Caco-2 (cell line): Measurements from ENCODE around the gene TEX35. TPM values are rescaled to one million over a fixed set of nuclear protein-coding genes. Genes with fewer than 3 reads are reported as not detected.
"Not testable (repeated sequence)": the region's sequence is repeated elsewhere in the genome, so short reads cannot be mapped to it uniquely, and the experiment has no call there.

Experiments
- BruUV-seq: library from RNA; stranded (reverse); fragments of 400-500 nt; replicated peaks from 2 replicates; lab custom pipeline; 2021; lab: Mats Ljungman, UMichigan
- CTCF ChIA-PET: fragments of 300-600 bp; sonication (Branson Sonifier 250); formaldehyde crosslinking; loops from one replicate; lab custom pipeline; 2022; ENCODE audit warnings: antibody characterized with exemption; lab: Charles Lee
- POLR2A ChIA-PET: fragments of 300-600 bp; sonication (Branson Sonifier 250); formaldehyde crosslinking; loops from one replicate; lab custom pipeline; 2022; ENCODE audit warnings: antibody characterized with exemption; lab: Charles Lee
- DNase-seq, 2 experiments: peaks; one replicate each; pipeline versions ENCODE4 v3.0.0 to v3.0.0-alpha.2; 2020 to 2022
- H3K27me3 ChIP-seq: replicated peaks from 2 replicates; pipeline ENCODE4 v1.6.0; 2011; ENCODE audit warnings: low read length; ENCODE audit not compliant: control insufficient read depth, insufficient read depth
- H3K36me3 ChIP-seq: 2 replicates; pipeline ENCODE4 v1.5.1; 2011; ENCODE audit warnings: low read length; ENCODE audit not compliant: control insufficient read depth, insufficient read depth
- H3K4me1 ChIP-seq: fragments of 250-450 bp; sonication (Bioruptor Pico); 2 replicates; pipeline ENCODE4 v1.5.1; 2020; ENCODE audit warnings: mild to moderate bottlenecking
- H3K4me3 ChIP-seq: 2 replicates; pipeline ENCODE4 v1.5.1; 2011; ENCODE audit warnings: low read depth, mild to moderate bottlenecking, control low read depth, low read length
- H3K9me3 ChIP-seq: fragments of 250-450 bp; sonication (Bioruptor Pico); 2 replicates; pipeline ENCODE4 v1.5.1; 2020; ENCODE audit warnings: mild to moderate bottlenecking, moderate library complexity
- H3K27ac Mint-ChIP-seq: one replicate; pipeline ENCODE4 v1.8.0; 2022; ENCODE audit warnings: mixed read lengths; ENCODE audit not compliant: unreplicated experiment
- H3K27me3 Mint-ChIP-seq: one replicate; pipeline ENCODE4 v1.8.0; 2022; ENCODE audit warnings: mixed read lengths; ENCODE audit not compliant: insufficient read depth, unreplicated experiment
- H3K36me3 Mint-ChIP-seq: one replicate; pipeline ENCODE4 v1.8.0; 2022; ENCODE audit warnings: mild to moderate bottlenecking, mixed read lengths; ENCODE audit not compliant: insufficient read depth, unreplicated experiment
- H3K4me1 Mint-ChIP-seq: one replicate; pipeline ENCODE4 v1.8.0; 2022; ENCODE audit warnings: low read depth, mixed read lengths; ENCODE audit not compliant: unreplicated experiment
- H3K4me3 Mint-ChIP-seq: one replicate; pipeline ENCODE4 v1.8.0; 2022; ENCODE audit warnings: mild to moderate bottlenecking, moderate library complexity, mixed read lengths; ENCODE audit not compliant: unreplicated experiment
- H3K9me3 Mint-ChIP-seq: one replicate; pipeline ENCODE4 v1.8.0; 2022; ENCODE audit warnings: mixed read lengths; ENCODE audit not compliant: unreplicated experiment
- CTCF ChIP-seq, 2 experiments: fragments of 200-600 bp in 1 of 2; IDR thresholded peaks; 1 replicate in 1 of 2; 2 replicates in 1 of 2; pipeline versions ENCODE4 v1.5.1 to v1.8.0; 2011 to 2022; ENCODE audit warnings: antibody characterized with exemption in 1 of 2, control low read depth in 1 of 2, inconsistent platforms in 1 of 2, low read depth in 1 of 2, low read length in 1 of 2, mild to moderate bottlenecking in 1 of 2, moderate library complexity in 1 of 2; ENCODE audit not compliant: insufficient read depth in 1 of 2, severe bottlenecking in 1 of 2, unreplicated experiment in 1 of 2
- intact Hi-C: fragments of 100-400 bp; cut with micrococcal nuclease; formaldehyde crosslinking; loops from one replicate; pipeline ENCODE4 v1.10.0; 2022; ENCODE audit not compliant: unreplicated experiment
- total RNA-seq: library from RNA; stranded (reverse); gene quantifications from 2 replicates; pipeline ENCODE4 v1.2.3, GENCODE V29; 2022

TEX35 gene
- total RNA-seq, 1 experiment from 2014 or later, result not detected

DNA sequence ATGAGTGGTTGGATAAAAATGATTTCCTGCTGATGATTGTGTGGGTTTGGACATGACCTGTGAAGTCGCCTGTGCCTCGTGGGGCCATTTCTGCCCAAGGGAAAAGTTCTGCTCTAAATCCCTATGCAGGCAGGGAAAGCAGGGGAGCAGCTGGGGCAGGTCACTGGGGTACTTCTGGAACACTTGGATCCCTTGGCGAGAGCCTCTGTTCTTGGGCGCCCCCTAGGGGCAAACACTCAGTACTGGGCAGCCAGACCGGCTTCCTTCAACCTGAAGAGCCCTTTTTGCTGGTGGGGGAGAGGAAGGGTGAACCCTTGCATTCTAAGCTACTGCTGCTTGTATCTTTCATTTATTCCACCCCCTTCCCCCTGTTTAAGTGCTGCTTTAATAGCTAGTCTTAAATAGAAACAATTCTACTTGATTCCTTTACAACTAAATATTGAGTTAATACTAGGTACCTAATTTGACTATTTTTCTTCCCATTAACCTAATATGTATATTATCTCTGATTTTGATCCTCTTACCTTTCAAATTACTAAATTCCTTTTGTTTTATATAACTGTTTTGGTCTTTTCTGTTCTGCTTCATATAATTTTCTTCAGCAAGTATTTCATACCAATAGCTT lies 11.1 kb upstream of the TEX35 start:
- intact Hi-C loops, result loop anchor here (2.0 to 10.0 kb wide), 4 partner anchors 31 to 547 kb away; no protein-coding TSS in a partner anchor
- ChIA-PET CTCF (interaction anchor here (0.6 to 3.1 kb wide), 7 partner anchors 25 to 449 kb away, joined by 3 to 20 read pairs (median 3); no protein-coding TSS in a partner anchor), POLR2A (interaction anchor here (0.6 kb wide), 1 partner anchor 10 kb away, joined by 3 read pairs; no protein-coding TSS in a partner anchor)
- Mint-ChIP-seq H3K9me3 (no peaks in the 10 kb centered on the region), H3K27me3 (no peaks in the 10 kb centered on the region), H3K27ac (no peak overlapping the region), H3K36me3 (no peaks in the 10 kb centered on the region), H3K4me3 (no peak overlapping the region), H3K4me1 (peaks cover 9% of the 10 kb centered on the region)
- Histone ChIP-seq H3K36me3 (no peaks in the 10 kb centered on the region), H3K4me1 (peaks cover 8% of the 10 kb centered on the region), H3K9me3 (no peaks in the 10 kb centered on the region), H3K4me3 (no peak overlapping the region), H3K27me3 (no peaks in the 10 kb centered on the region)
- no TSS peak for BruUV-seq
- TF ChIP-seq CTCF (IDR thresholded peaks at IDR 0.05; ENCODE audit: insufficient read depth in 1 of 2, low read depth in 1 of 2, low read length in 1 of 2, severe bottlenecking in 1 of 2, unreplicated experiment in 1 of 2), result peak; percentile 88 to 95
- DNase-seq, result peak; percentile 75 to 86

DNA sequence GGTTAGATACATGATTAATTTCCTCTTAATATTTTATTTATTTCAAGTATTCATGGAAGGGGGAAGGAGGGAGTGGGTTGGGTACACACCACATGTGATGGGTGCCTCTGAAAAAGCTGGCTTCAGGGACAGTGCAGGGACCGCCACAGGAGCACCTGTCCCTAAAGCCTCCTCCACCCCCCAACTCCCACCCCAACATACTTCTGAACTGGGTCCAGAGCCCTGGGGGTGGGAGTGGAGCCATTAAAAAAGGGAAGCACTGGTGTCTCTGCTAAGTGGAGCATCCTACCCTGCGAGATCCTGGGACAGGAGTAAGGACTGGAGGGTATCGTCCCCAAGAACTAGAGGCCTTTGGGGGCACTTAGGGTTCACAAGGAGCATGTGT lies 10.6 kb upstream of the TEX35 start:
- H3K4me3 Mint-ChIP-seq, result no peak overlapping the region
- no peak for TF ChIP-seq CTCF (IDR thresholded peaks at IDR 0.05; ENCODE audit: insufficient read depth in 1 of 2, low read depth in 1 of 2, low read length in 1 of 2, severe bottlenecking in 1 of 2, unreplicated experiment in 1 of 2)

GRCh38 chr1:178502856-178503255 lies 10.1 kb upstream of the TEX35 start:
- BruUV-seq, result no TSS peak
- Mint-ChIP-seq H3K4me1 (peaks cover 19% of the 10 kb centered on the region), H3K27ac (no peak overlapping the region), H3K27me3 (no peaks in the 10 kb centered on the region), H3K36me3 (no peaks in the 10 kb centered on the region), H3K4me3 (no peak overlapping the region), H3K9me3 (no peaks in the 10 kb centered on the region)
- no peak for DNase-seq
- Histone ChIP-seq H3K27me3 (no peaks in the 10 kb centered on the region), H3K4me1 (peaks cover 13% of the 10 kb centered on the region), H3K36me3 (no peaks in the 10 kb centered on the region), H3K4me3 (no peak overlapping the region), H3K9me3 (no peaks in the 10 kb centered on the region)
- ChIA-PET POLR2A (no interaction called here), CTCF (no interaction called here)
- TF ChIP-seq CTCF (IDR thresholded peaks at IDR 0.05; ENCODE audit: insufficient read depth in 1 of 2, low read depth in 1 of 2, low read length in 1 of 2, severe bottlenecking in 1 of 2, unreplicated experiment in 1 of 2), result no peak
- intact Hi-C loops, result loop anchor here (10.0 kb wide), 1 partner anchor 548 kb away; no protein-coding TSS in a partner anchor

More for the DNA sequence above, 10.6 kb upstream of the TEX35 start:
- ChIA-PET POLR2A (interaction anchor here (0.6 kb wide), 1 partner anchor 10 kb away, joined by 3 read pairs; no protein-coding TSS in a partner anchor), CTCF (interaction anchor here (1.0 to 3.1 kb wide), 3 partner anchors 190 to 202 kb away, joined by 3 to 20 read pairs (median 4); no protein-coding TSS in a partner anchor)
- Histone ChIP-seq H3K4me3 (no peak overlapping the region), H3K27me3 (no peaks in the 10 kb centered on the region), H3K4me1 (peaks cover 13% of the 10 kb centered on the region), H3K36me3 (no peaks in the 10 kb centered on the region), H3K9me3 (no peaks in the 10 kb centered on the region)
- intact Hi-C loops, result loop anchor here (10.0 kb wide), 1 partner anchor 548 kb away; no protein-coding TSS in a partner anchor
- BruUV-seq, result no TSS peak
- H3K9me3 Mint-ChIP-seq, result no peaks in the 10 kb centered on the region
- no peak for DNase-seq
- no peak overlapping the region for H3K27ac Mint-ChIP-seq
- H3K36me3 Mint-ChIP-seq, result no peaks in the 10 kb centered on the region
- H3K27me3 Mint-ChIP-seq, result no peaks in the 10 kb centered on the region
- H3K4me1 Mint-ChIP-seq, result peaks cover 14% of the 10 kb centered on the region

DNA sequence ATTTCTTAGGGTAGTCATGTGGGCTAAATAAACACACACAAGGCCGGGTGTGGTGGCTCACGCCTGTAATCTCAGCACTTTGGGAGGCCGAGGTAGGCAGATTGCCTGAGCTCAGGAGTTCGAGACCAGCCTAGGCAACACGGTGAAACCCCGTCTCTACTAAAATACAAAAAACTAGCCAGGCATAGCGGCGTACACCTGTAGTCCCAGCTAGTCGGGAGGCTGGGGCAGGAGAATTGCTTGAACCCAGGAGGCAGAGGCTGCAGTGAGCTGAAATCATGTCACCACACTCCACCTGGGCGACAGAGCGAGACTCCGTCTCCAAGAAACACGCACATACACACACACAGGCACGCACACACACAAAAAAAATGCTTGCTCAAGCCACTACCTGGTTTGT lies 9.6 kb upstream of the TEX35 start:
- POLR2A ChIA-PET, H3K36me3 ChIP-seq, H3K27me3 Mint-ChIP-seq, H3K9me3 ChIP-seq, H3K27ac Mint-ChIP-seq, H3K4me3 Mint-ChIP-seq, H3K36me3 Mint-ChIP-seq, DNase-seq, BruUV-seq, H3K4me3 ChIP-seq, H3K27me3 ChIP-seq, H3K9me3 Mint-ChIP-seq: not testable (repeated sequence)
- H3K4me1 Mint-ChIP-seq, result peaks cover 20% of the 10 kb centered on the region
- H3K4me1 ChIP-seq, result peaks cover 13% of the 10 kb centered on the region
- intact Hi-C loops, result loop anchor here (10.0 kb wide), 1 partner anchor 549 kb away; no protein-coding TSS in a partner anchor
- CTCF ChIA-PET, result interaction anchor here (0.7 kb wide), 1 partner anchor 28 kb away, joined by 4 read pairs; no protein-coding TSS in a partner anchor
